IMR-90 (cell line): ENCODE data around the gene NGB. TPM values are rescaled to one million over a fixed set of nuclear protein-coding genes. Genes with fewer than 3 reads are reported as not detected.

Experiments used
- ATAC-seq: fragments of 200-7000 bp; cut with Tn5 transposase; 2 replicates; pipeline ENCODE4 v1.9.1; 2020; ENCODE audit warnings: low read depth, mild to moderate bottlenecking, moderate library complexity
- BruUV-seq: library from RNA; stranded (reverse); fragments of 400-500 nt; replicated peaks from 2 replicates; lab custom pipeline; 2021; lab: Mats Ljungman, UMichigan
- CTCF ChIA-PET: fragments of 300-600 bp; formaldehyde crosslinking; extraction: SDS; loops from one replicate; lab custom pipeline; 2021; ENCODE audit warnings: antibody characterized with exemption; lab: Yijun Ruan, JAX
- POLR2A ChIA-PET: fragments of 300-600 bp; sonication (Branson Sonifier 250); formaldehyde crosslinking; loops from one replicate; lab custom pipeline; 2022; ENCODE audit warnings: antibody characterized with exemption; ENCODE audit not compliant: unreplicated experiment; lab: Charles Lee
- DNase-seq: peaks from one replicate; pipeline ENCODE4 v3.0.0; 2013
- H2AFZ ChIP-seq: replicated peaks from 2 replicates; pipeline ENCODE3; 2013; ENCODE audit warnings: low read length, mild to moderate bottlenecking; ENCODE audit not compliant: poor library complexity
- H2AK5ac ChIP-seq: 2 replicates; pipeline ENCODE4 v1.6.1; 2013; ENCODE audit warnings: low read depth, low read length, inconsistent platforms
- H2AK9ac ChIP-seq: replicated peaks from 2 replicates; pipeline ENCODE3; 2013; ENCODE audit warnings: mild to moderate bottlenecking, low read depth, low read length, moderate library complexity; ENCODE audit not compliant: poor library complexity
- H2BK120ac ChIP-seq: 2 replicates; pipeline ENCODE4 v1.6.1; 2013; ENCODE audit warnings: low read depth, low read length, inconsistent platforms
- H2BK15ac ChIP-seq: 3 replicates; pipeline ENCODE4 v1.6.1; 2013; ENCODE audit warnings: low read depth, low read length, inconsistent platforms
- H2BK20ac ChIP-seq: 2 replicates; pipeline ENCODE4 v1.6.1; 2013; ENCODE audit warnings: low read depth, mild to moderate bottlenecking, inconsistent platforms, low read length, moderate library complexity
- H2BK5ac ChIP-seq: 2 replicates; pipeline ENCODE4 v1.6.1; 2013; ENCODE audit warnings: mild to moderate bottlenecking, low read depth, low read length, inconsistent platforms; ENCODE audit not compliant: poor library complexity, severe bottlenecking
- H3K14ac ChIP-seq: replicated peaks from 2 replicates; pipeline ENCODE4 v1.6.1; 2013; ENCODE audit warnings: low read depth, low read length, inconsistent platforms
- H3K18ac ChIP-seq: 2 replicates; pipeline ENCODE4 v1.6.1; 2013; ENCODE audit warnings: low read depth, low read length, control low read depth
- H3K23ac ChIP-seq: 2 replicates; pipeline ENCODE4 v1.6.1; 2013; ENCODE audit warnings: low read depth, low read length, inconsistent platforms
- H3K27ac ChIP-seq: 2 replicates; pipeline ENCODE4 v1.5.1; 2013; ENCODE audit warnings: mild to moderate bottlenecking, control low read depth, low read length; ENCODE audit not compliant: insufficient read depth
- H3K27me3 ChIP-seq: 2 replicates; pipeline ENCODE4 v1.6.1; 2013; ENCODE audit warnings: low read length; ENCODE audit not compliant: control insufficient read depth, insufficient read depth
- H3K36me3 ChIP-seq: 2 replicates; pipeline ENCODE4 v1.6.1; 2013; ENCODE audit warnings: low read length, mixed read lengths; ENCODE audit not compliant: control insufficient read depth, insufficient read depth
- H3K4ac ChIP-seq: 2 replicates; pipeline ENCODE4 v1.6.1; 2013; ENCODE audit warnings: low read depth, low read length, inconsistent platforms
- H3K4me1 ChIP-seq: 2 replicates; pipeline ENCODE4 v1.6.1; 2013; ENCODE audit warnings: low read length, mixed read lengths; ENCODE audit not compliant: control insufficient read depth, insufficient read depth
- H3K4me2 ChIP-seq: 2 replicates; pipeline ENCODE4 v1.6.1; 2013; ENCODE audit warnings: low read depth, mild to moderate bottlenecking, control low read depth, low read length, moderate library complexity
- H3K4me3 ChIP-seq: 2 replicates; pipeline ENCODE4 v1.5.1; 2013; ENCODE audit warnings: low read depth, mild to moderate bottlenecking, control low read depth, low read length, moderate library complexity; ENCODE audit not compliant: insufficient read depth
- H3K56ac ChIP-seq: 2 replicates; pipeline ENCODE4 v1.6.1; 2013; ENCODE audit warnings: low read length, inconsistent platforms; ENCODE audit not compliant: insufficient read depth; ENCODE audit errors: extremely low read depth
- H3K79me1 ChIP-seq, 2 experiments: 2 replicates each; pipeline ENCODE4 v1.6.1; 2013; ENCODE audit warnings: low read length in 2 of 2, inconsistent platforms in 1 of 2, low read depth in 1 of 2
- H3K9ac ChIP-seq: 2 replicates; pipeline ENCODE4 v1.6.1; 2013; ENCODE audit warnings: low read depth, low read length, control low read depth
- H3K9me1 ChIP-seq: 2 replicates; pipeline ENCODE4 v1.6.1; 2013; ENCODE audit warnings: low read length, inconsistent platforms; ENCODE audit not compliant: insufficient read depth
- H3K9me3 ChIP-seq: 2 replicates; pipeline ENCODE4 v1.6.1; 2013; ENCODE audit warnings: low read length; ENCODE audit not compliant: control insufficient read depth, insufficient read depth
- H4K20me1 ChIP-seq: 2 replicates; pipeline ENCODE4 v1.6.1; 2013; ENCODE audit warnings: low read length, inconsistent platforms; ENCODE audit not compliant: insufficient read depth
- H4K5ac ChIP-seq: 2 replicates; pipeline ENCODE4 v1.6.1; 2013; ENCODE audit warnings: mild to moderate bottlenecking, low read depth, low read length, control low read depth
- H4K8ac ChIP-seq, 2 experiments: 2 replicates each; pipeline ENCODE4 v1.6.1; 2013; ENCODE audit warnings: low read depth in 2 of 2, low read length in 2 of 2, control low read depth in 1 of 2, inconsistent platforms in 1 of 2
- H4K91ac ChIP-seq: 2 replicates; pipeline ENCODE4 v1.6.1; 2013; ENCODE audit warnings: low read depth, low read length, inconsistent platforms; ENCODE audit not compliant: insufficient read depth
- BHLHE40 ChIP-seq: fragments of 150-350 bp; IDR thresholded peaks from 2 replicates; pipeline ENCODE4 v1.6.1; 2016; ENCODE audit warnings: mild to moderate bottlenecking, low read depth, low read length
- CEBPB ChIP-seq: IDR thresholded peaks from 2 replicates; pipeline ENCODE4 v1.6.1; 2012; ENCODE audit warnings: low read depth, low read length, improper control_type of control experiment
- CHD1 ChIP-seq: IDR thresholded peaks from 2 replicates; pipeline ENCODE4 v1.6.1; 2012; ENCODE audit warnings: low read depth, low read length, improper control_type of control experiment
- CTCF ChIP-seq: conservative IDR thresholded peaks from 2 replicates; pipeline ENCODE4 v1.5.1; 2012; ENCODE audit warnings: mild to moderate bottlenecking, low read depth, low read length, improper control_type of control experiment
- ELK1 ChIP-seq: fragments of 150-350 bp; IDR thresholded peaks from 2 replicates; pipeline ENCODE4 v1.6.1; 2016; ENCODE audit warnings: low read depth, mild to moderate bottlenecking, low read length, moderate library complexity, borderline replicate concordance
- FOS ChIP-seq: fragments of 150-350 bp; IDR thresholded peaks from 2 replicates; pipeline ENCODE4 v1.6.1; 2016; ENCODE audit warnings: low read depth, low read length
- MAFK ChIP-seq: IDR thresholded peaks from 2 replicates; pipeline ENCODE4 v1.6.1; 2012; ENCODE audit warnings: low read depth, low read length, improper control_type of control experiment
- MAZ ChIP-seq: IDR thresholded peaks from 2 replicates; pipeline ENCODE4 v1.6.1; 2012; ENCODE audit warnings: low read depth, mild to moderate bottlenecking, low read length, improper control_type of control experiment, moderate library complexity, borderline replicate concordance
- NFE2L2 ChIP-seq: fragments of 150-350 bp; IDR thresholded peaks from 2 replicates; pipeline ENCODE4 v1.6.1; 2016; ENCODE audit warnings: low read depth, mild to moderate bottlenecking, low read length
- POLR2A ChIP-seq: IDR thresholded peaks from 2 replicates; pipeline ENCODE4 v1.6.1; 2012; ENCODE audit warnings: mild to moderate bottlenecking, low read depth, low read length
- RAD21 ChIP-seq: IDR thresholded peaks from 2 replicates; pipeline ENCODE4 v1.6.1; 2012; ENCODE audit warnings: low read length, improper control_type of control experiment
- RCOR1 ChIP-seq: IDR thresholded peaks from 2 replicates; pipeline ENCODE4 v1.6.1; 2012; ENCODE audit warnings: mild to moderate bottlenecking, low read length, improper control_type of control experiment; ENCODE audit not compliant: insufficient replicate concordance
- RFX5 ChIP-seq: IDR thresholded peaks from 2 replicates; pipeline ENCODE4 v1.8.0; 2012; ENCODE audit warnings: low read depth, mild to moderate bottlenecking, low read length, moderate library complexity
- SMC3 ChIP-seq: fragments of 150-350 bp; IDR thresholded peaks from 2 replicates; pipeline ENCODE4 v1.6.1; 2016; ENCODE audit warnings: low read depth, mild to moderate bottlenecking, antibody characterized with exemption, low read length, moderate library complexity
- USF2 ChIP-seq: fragments of 150-350 bp; IDR thresholded peaks from 2 replicates; pipeline ENCODE4 v1.6.1; 2017; ENCODE audit warnings: mild to moderate bottlenecking, antibody characterized with exemption, low read length, low read depth
- WGBS, 2 experiments: methylation state at CpG; one replicate each; pipeline versions ENCODE4 v1.1.5 to v1.1.7; 2013; ENCODE audit warnings: missing lambda C conversion rate in 2 of 2; ENCODE audit not compliant: insufficient read length in 1 of 2; ENCODE audit errors: extremely low coverage in 2 of 2; 5-methylcytosine and 5-hydroxymethylcytosine counted together
- dilution Hi-C: fragments of 300-500 bp; cut with HindIII; formaldehyde crosslinking; loops from one replicate; pipeline ENCODE4 v1.14.3; 2018; ENCODE audit warnings: low sequenced_read_pairs; ENCODE audit not compliant: unreplicated experiment
- in situ Hi-C: fragments of 300-500 bp; cut with MboI; formaldehyde crosslinking; loops from 3 replicates; pipeline ENCODE4 v1.14.3; 2019; ENCODE audit warnings: low sequenced_read_pairs, inconsistent platforms, mixed read lengths
- intact Hi-C: fragments of 100-400 bp; cut with micrococcal nuclease; formaldehyde crosslinking; loops from 2 replicates; pipeline ENCODE4 v1.10.0; 2022
- polyA plus RNA-seq, 3 experiments: library from polyadenylated mRNA; depleted of rRNA; stranded (reverse); fragments of >200 nt; gene quantifications; 2 replicates each; pipeline ENCODE4 v1.2.3, GENCODE V29; 2012; ENCODE audit warnings: low replicate concordance in 1 of 3
- total RNA-seq: library from RNA; depleted of rRNA; stranded (reverse); fragments of >200 nt; gene quantifications from 2 replicates; pipeline ENCODE4 v1.2.3, GENCODE V29; 2012

NGB gene
- total and polyA plus RNA-seq, 2 of the 4 experiments (the other 2 are of a cell fraction), result not detected

GRCh38 chr14:77230914-77231313, 40.1 kb downstream of the NGB start:
- no peaks in the 10 kb centered on the region for H3K9me1 ChIP-seq
- H2AK9ac ChIP-seq, result no peak overlapping the region
- in situ Hi-C loops, result no loop called here
- intact Hi-C loops, result no loop called here
- no peak overlapping the region for H2BK20ac ChIP-seq
- no peak overlapping the region for H2AFZ ChIP-seq
- CTCF ChIA-PET, result no interaction called here
- no peak overlapping the region for H3K4ac ChIP-seq
- no peak overlapping the region for H4K8ac ChIP-seq
- DNase-seq, result no peak
- no peak overlapping the region for H2BK15ac ChIP-seq
- peaks cover 2% of the 10 kb centered on the region; the same call in 1 of the 2 replicates for H3K27me3 ChIP-seq
- H3K4me3 ChIP-seq, result no peak overlapping the region
- POLR2A ChIA-PET, result no interaction called here
- dilution Hi-C loops, result no loop called here
- no peak for TF ChIP-seq MAZ
- TF ChIP-seq CEBPB, result no peak
- no peak for TF ChIP-seq USF2
- TF ChIP-seq FOS, result no peak
- TF ChIP-seq RCOR1, result no peak
- no peak for TF ChIP-seq RAD21
- TF ChIP-seq SMC3, result no peak
- no peak for TF ChIP-seq POLR2A
- TF ChIP-seq CTCF, result no peak
- no peak for TF ChIP-seq CHD1
- no peak for TF ChIP-seq NFE2L2
- TF ChIP-seq ELK1, result no peak
- no peak for TF ChIP-seq BHLHE40
- no peak for TF ChIP-seq RFX5
- TF ChIP-seq MAFK, result no peak
- H2BK120ac ChIP-seq, result no peak overlapping the region
- no CpG with 5 or more reads among the region's 2 CpGs for WGBS, 2 experiments
- H3K79me1 ChIP-seq, result no peaks in the 10 kb centered on the region
- ATAC-seq, result no peak
- H2AK5ac ChIP-seq, result no peak overlapping the region
- H3K36me3 ChIP-seq, result no peaks in the 10 kb centered on the region
- H4K20me1 ChIP-seq, result no peaks in the 10 kb centered on the region
- no peak overlapping the region for H2BK5ac ChIP-seq
- no peak overlapping the region for H3K56ac ChIP-seq
- no peak overlapping the region for H3K23ac ChIP-seq
- no peak overlapping the region for H3K4me2 ChIP-seq
- BruUV-seq, result no TSS peak
- no peak overlapping the region for H3K9ac ChIP-seq
- no peak overlapping the region for H4K5ac ChIP-seq
- no peak overlapping the region for H3K27ac ChIP-seq
- no peaks in the 10 kb centered on the region for H3K9me3 ChIP-seq
- H3K18ac ChIP-seq, result no peak overlapping the region
- H3K4me1 ChIP-seq, result no peaks in the 10 kb centered on the region
- H3K14ac ChIP-seq, result no peak overlapping the region
- H4K91ac ChIP-seq, result no peak overlapping the region
